Measurements from ENCODE around the gene GFPT1.

GFPT1 gene

DNA sequence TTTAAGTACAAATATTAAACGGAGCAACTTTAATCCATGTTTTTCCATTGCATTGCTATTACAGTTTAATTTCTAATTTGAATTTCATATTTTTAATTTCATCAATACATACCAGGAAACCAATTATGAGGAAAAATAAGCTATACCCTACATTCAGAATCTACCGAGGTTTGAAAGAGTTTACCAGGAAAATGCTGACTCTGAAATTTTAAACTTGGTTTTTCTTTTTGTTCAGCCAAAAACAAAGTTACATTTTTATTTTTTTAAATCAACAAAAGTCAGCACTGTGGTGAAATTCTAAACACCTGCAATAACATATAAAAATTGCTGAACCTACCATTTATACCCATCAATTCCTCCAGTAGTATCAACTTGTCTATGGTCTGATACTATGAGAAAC, 53.7 kb downstream of the GFPT1 start:
- H2AFZ ChIP-seq (ENCODE audit: low read depth, low read length, severe bottlenecking): no peak overlapping the region
- no peaks in the 10 kb centered on the region for H3K79me2 ChIP-seq (ENCODE audit: insufficient read depth, low read length)
- H3K9ac ChIP-seq (ENCODE audit: low read length): no peak overlapping the region
- no peaks in the 10 kb centered on the region for H3F3A ChIP-seq (ENCODE audit: insufficient read depth)
- TF ChIP-seq, protein P1, sequence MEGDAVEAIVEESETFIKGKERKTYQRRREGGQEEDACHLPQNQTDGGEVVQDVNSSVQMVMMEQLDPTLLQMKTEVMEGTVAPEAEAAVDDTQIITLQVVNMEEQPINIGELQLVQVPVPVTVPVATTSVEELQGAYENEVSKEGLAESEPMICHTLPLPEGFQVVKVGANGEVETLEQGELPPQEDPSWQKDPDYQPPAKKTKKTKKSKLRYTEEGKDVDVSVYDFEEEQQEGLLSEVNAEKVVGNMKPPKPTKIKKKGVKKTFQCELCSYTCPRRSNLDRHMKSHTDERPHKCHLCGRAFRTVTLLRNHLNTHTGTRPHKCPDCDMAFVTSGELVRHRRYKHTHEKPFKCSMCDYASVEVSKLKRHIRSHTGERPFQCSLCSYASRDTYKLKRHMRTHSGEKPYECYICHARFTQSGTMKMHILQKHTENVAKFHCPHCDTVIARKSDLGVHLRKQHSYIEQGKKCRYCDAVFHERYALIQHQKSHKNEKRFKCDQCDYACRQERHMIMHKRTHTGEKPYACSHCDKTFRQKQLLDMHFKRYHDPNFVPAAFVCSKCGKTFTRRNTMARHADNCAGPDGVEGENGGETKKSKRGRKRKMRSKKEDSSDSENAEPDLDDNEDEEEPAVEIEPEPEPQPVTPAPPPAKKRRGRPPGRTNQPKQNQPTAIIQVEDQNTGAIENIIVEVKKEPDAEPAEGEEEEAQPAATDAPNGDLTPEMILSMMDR (IDR thresholded peaks at IDR 0.05; ENCODE audit: insufficient read depth, low read length, poor library complexity, severe bottlenecking): no peak
- TF ChIP-seq EZH2phosphoT487 (conservative IDR thresholded peaks at IDR 0.05; ENCODE audit: low read length): no peak
- H3K36me3 ChIP-seq (ENCODE audit: low read length): peaks cover 25% of the 10 kb centered on the region; the same call in 1 of the 2 replicates
- H3K9me3 ChIP-seq (ENCODE audit: insufficient read depth, low read length): no peaks in the 10 kb centered on the region
- H3K4me3 ChIP-seq (ENCODE audit: insufficient read depth, low read length, poor library complexity, severe bottlenecking): no peak overlapping the region
- H3K9me2 ChIP-seq (replicated peaks; ENCODE audit: insufficient read depth, low read length): no peaks in the 10 kb centered on the region
- no peaks in the 10 kb centered on the region for H3K27me3 ChIP-seq (ENCODE audit: low read length)
- no peaks in the 10 kb centered on the region for H4K20me1 ChIP-seq (ENCODE audit: low read depth, low read length)
- no peak overlapping the region for H3K4me2 ChIP-seq (ENCODE audit: low read depth, low read length, poor library complexity, severe bottlenecking)
- H3K27ac ChIP-seq (ENCODE audit: low read depth, low read length): no peak overlapping the region

DNA sequence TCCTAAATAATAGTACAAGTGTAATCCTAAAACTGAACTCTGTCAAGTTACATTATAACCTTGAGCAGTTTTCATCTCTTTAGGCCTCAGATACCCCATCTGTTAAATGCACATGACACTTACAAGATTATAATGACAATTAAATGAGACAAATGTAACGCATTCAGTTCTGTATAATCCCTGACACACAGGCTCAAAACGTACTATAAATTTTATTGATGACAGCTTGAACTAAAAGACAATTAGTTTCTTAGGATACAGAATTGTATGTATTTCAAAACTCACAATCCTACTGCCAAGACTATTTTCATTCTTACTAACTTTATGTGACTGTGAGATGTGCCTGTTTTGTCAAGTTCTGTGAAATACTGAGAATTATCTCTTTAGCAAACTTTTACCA, 56.2 kb downstream of the GFPT1 start:
- Histone ChIP-seq H3K9me3 (ENCODE audit: insufficient read depth, low read length) (no peaks in the 10 kb centered on the region), H4K20me1 (ENCODE audit: low read depth, low read length) (no peaks in the 10 kb centered on the region), H2AFZ (ENCODE audit: low read depth, low read length, severe bottlenecking) (no peak overlapping the region), H3K9me2 (replicated peaks; ENCODE audit: insufficient read depth, low read length) (no peaks in the 10 kb centered on the region), H3K4me3 (ENCODE audit: insufficient read depth, low read length, poor library complexity, severe bottlenecking) (no peak overlapping the region), H3K27me3 (ENCODE audit: low read length) (no peaks in the 10 kb centered on the region), H3K79me2 (ENCODE audit: insufficient read depth, low read length) (no peaks in the 10 kb centered on the region), H3K4me2 (ENCODE audit: low read depth, low read length, poor library complexity, severe bottlenecking) (no peak overlapping the region), H3F3A (ENCODE audit: insufficient read depth) (no peaks in the 10 kb centered on the region), H3K9ac (ENCODE audit: low read length) (no peak overlapping the region), H3K36me3 (ENCODE audit: low read length) (peaks cover 32% of the 10 kb centered on the region), H3K27ac (ENCODE audit: low read depth, low read length) (no peak overlapping the region)
- no peak for TF ChIP-seq EZH2phosphoT487 (conservative IDR thresholded peaks at IDR 0.05; ENCODE audit: low read length)
- TF ChIP-seq, protein P1 (IDR thresholded peaks at IDR 0.05; ENCODE audit: insufficient read depth, low read length, poor library complexity, severe bottlenecking): no peak

- Histone ChIP-seq H3F3A (ENCODE audit: insufficient read depth) (no peaks in the 10 kb centered on the region), H3K27ac (ENCODE audit: low read depth, low read length) (no peak overlapping the region), H3K9me2 (replicated peaks; ENCODE audit: insufficient read depth, low read length) (no peaks in the 10 kb centered on the region), H2AFZ (ENCODE audit: low read depth, low read length, severe bottlenecking) (no peak overlapping the region), H3K4me2 (ENCODE audit: low read depth, low read length, poor library complexity, severe bottlenecking) (no peak overlapping the region), H3K4me3 (ENCODE audit: insufficient read depth, low read length, poor library complexity, severe bottlenecking) (no peak overlapping the region), H3K27me3 (ENCODE audit: low read length) (no peaks in the 10 kb centered on the region), H3K79me2 (ENCODE audit: insufficient read depth, low read length) (no peaks in the 10 kb centered on the region), H3K9ac (ENCODE audit: low read length) (no peak overlapping the region), H4K20me1 (ENCODE audit: low read depth, low read length) (no peaks in the 10 kb centered on the region), H3K36me3 (ENCODE audit: low read length) (peaks cover 21% of the 10 kb centered on the region), H3K9me3 (ENCODE audit: insufficient read depth, low read length) (no peaks in the 10 kb centered on the region)
- TF ChIP-seq, protein P1 (IDR thresholded peaks at IDR 0.05; ENCODE audit: insufficient read depth, low read length, poor library complexity, severe bottlenecking): no peak
- TF ChIP-seq EZH2phosphoT487 (conservative IDR thresholded peaks at IDR 0.05; ENCODE audit: low read length): no peak
Observed at GRCh38 chr2:69322631-69323030, 64.4 kb downstream of the GFPT1 start.

Measured in SU-DHL-6 (cell line).